SIG-M5 treated with dmso at 0.1 percent for 504 hours (cell line): ENCODE measurements around the gene IL12RB1.

Source experiments
- DNase-seq: peaks from one replicate; lab custom pipeline; 2025; ENCODE audit not compliant: unreplicated experiment; lab: John Stamatoyannopoulos, UW

Gene IL12RB1

DNA sequence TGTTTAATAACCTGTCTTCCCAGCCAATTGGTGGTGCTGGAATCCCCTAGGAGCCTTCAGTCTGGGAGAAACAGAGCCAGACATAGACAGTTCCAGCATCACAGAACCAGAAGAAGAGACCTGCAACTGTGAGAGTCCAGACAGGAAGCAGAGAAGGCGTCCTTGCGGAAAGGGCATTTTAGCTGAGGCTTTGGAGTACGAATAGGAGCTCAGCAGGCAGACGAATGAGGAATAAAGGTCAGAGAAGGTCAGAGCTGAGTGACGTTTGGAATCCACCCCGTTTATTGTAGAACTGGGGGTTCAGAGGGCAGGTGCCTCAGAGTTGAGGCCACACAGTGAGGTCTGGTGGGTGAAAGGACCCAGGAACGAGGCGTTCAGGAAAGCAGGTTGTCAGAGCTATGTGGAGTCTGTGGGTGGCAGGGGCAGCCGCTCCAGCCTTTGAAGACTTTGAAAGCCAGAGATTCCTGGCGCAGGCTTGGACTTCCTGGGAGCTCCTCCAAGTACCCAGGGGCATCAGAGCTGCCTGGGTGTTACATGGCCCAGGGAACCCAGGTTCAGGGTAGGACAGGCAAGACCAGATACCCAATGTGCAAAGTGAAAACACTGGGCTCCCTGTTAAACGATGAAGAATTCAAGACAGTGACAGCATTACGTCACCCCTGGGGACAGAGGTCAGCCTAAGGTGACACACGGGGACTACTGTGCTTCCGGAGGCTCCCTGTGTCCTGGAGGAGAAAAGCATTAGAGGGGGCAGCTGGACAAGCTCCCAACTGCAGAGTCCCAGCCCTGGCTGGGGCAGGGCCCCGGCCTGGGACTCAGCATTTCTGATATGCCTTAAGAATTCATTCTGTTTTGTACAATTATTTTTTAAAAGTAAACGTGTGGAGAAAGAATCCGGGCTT lies 73.3 kb downstream of the IL12RB1 start:
- DNase-seq, result no peak

DNA sequence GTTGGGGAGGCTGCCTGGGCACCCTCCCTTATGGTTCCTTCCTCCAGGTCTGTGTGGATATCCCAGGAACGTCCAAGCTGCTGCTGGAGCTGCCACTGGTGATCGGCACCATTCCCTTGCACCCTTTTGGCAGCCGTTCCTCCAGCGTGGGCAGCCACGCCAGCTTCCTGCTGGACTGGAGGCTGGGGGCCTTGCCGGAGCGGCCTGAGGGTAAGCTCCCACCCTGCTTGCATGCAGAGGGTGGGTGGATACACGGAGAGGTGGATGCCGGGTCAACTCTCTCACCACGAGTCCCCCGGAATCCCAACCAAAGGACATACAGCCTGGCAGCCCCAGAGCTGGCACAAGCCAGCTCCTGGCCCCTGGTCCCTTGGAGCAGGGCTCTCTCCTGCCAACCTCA lies 76.6 kb downstream of the IL12RB1 start:
- DNase-seq, result no peak

DNA sequence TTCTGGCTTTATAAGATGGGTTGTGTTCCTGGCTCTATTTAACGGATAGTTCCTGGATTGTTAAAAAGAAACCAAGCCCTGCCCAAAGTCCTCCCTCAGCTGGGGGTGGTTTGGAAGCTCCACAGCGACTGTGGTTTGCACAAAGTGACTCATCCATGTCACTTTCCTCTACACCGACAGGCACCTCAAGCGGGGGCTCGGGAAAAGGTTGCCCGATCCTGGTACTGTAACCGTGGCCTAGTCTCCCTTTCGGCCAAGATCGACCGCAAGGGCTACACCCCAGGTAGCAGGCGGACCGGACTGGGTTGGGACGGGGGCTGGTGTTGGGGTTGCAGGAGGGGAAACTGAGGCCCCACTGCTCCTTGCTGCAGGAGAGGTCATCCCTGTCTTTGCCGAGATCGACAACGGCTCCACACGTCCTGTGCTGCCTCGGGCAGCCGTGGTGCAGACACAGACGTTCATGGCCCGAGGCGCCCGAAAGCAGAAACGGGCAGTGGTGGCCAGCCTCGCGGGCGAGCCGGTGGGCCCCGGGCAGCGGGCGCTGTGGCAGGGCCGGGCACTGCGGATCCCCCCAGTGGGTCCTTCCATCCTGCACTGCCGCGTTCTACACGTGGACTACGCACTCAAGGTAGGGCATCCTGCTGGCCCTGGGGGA lies 77.2 kb downstream of the IL12RB1 start:
- no peak for DNase-seq
